Measurements from ENCODE around the gene CMTM6. TPM values are rescaled to one million over a fixed set of nuclear protein-coding genes. Genes with fewer than 3 reads are reported as not detected.
A peak's percentile ranks its signal among the peaks of the same experiment; 100 is the strongest.
"Not testable (repeated sequence)": the region's sequence is repeated elsewhere in the genome, so short reads cannot be mapped to it uniquely, and the experiment has no call there.

Gene CMTM6
- total RNA-seq, 2 donors from 2014 or later, result 56.6 to 69.6 TPM

GRCh38 chr3:32516751-32517150 lies 14.1 kb upstream of the CMTM6 start:
- H3K9me3 Mint-ChIP-seq; H3K27me3 Mint-ChIP-seq (ENCODE audit: low read depth); ATAC-seq (replicated peaks in 1 of 2); DNase-seq; H3K36me3 Mint-ChIP-seq (ENCODE audit: insufficient read depth in 2 of 2); H3K4me1 Mint-ChIP-seq (ENCODE audit: low read depth); H3K4me3 Mint-ChIP-seq: not testable (repeated sequence)
- H3K27ac Mint-ChIP-seq, result peak overlapping the region; percentile 60

- H3K36me3 Mint-ChIP-seq (ENCODE audit: insufficient read depth in 2 of 2), result no peaks in the 10 kb centered on the region
- H3K9me3 Mint-ChIP-seq, result no peaks in the 10 kb centered on the region
- ATAC-seq (replicated peaks in 1 of 2) (no peak), DNase-seq (no peak)
- no peaks in the 10 kb centered on the region for H3K27me3 Mint-ChIP-seq (ENCODE audit: low read depth)
- no peaks in the 10 kb centered on the region for H3K4me1 Mint-ChIP-seq (ENCODE audit: low read depth)
- no peak overlapping the region for H3K4me3 Mint-ChIP-seq
- H3K27ac Mint-ChIP-seq, result no peak overlapping the region
Observed at GRCh38 chr3:32511005-32511404, 8.4 kb upstream of the CMTM6 start.

- ATAC-seq (replicated peaks in 1 of 2), result peak; percentile 91 to 97
- Mint-ChIP-seq H3K4me3 (no peak overlapping the region), H3K27me3 (ENCODE audit: low read depth) (no peaks in the 10 kb centered on the region)
Observed at GRCh38 chr3:32510075-32510724, 7.5 kb upstream of the CMTM6 start.

GRCh38 chr3:32508711-32509110 lies 6.1 kb upstream of the CMTM6 start:
- Mint-ChIP-seq H3K4me3 (no peak overlapping the region), H3K4me1 (ENCODE audit: low read depth) (no peaks in the 10 kb centered on the region), H3K36me3 (ENCODE audit: insufficient read depth in 2 of 2) (no peaks in the 10 kb centered on the region), H3K27me3 (ENCODE audit: low read depth) (no peaks in the 10 kb centered on the region), H3K27ac (no peak overlapping the region), H3K9me3 (no peaks in the 10 kb centered on the region)
- ATAC-seq (replicated peaks in 1 of 2), result no peak
- no peak for DNase-seq

More at GRCh38 chr3:32510075-32510724, 7.5 kb upstream of the CMTM6 start:
- DNase-seq, result peak; percentile 64 to 67
- Mint-ChIP-seq H3K4me1 (ENCODE audit: low read depth) (no peaks in the 10 kb centered on the region), H3K9me3 (no peaks in the 10 kb centered on the region), H3K36me3 (ENCODE audit: insufficient read depth in 2 of 2) (no peaks in the 10 kb centered on the region), H3K27ac (no peak overlapping the region)

GRCh38 chr3:32506466-32506865 lies 3.8 kb upstream of the CMTM6 start:
- Mint-ChIP-seq H3K27ac (no peak overlapping the region), H3K27me3 (ENCODE audit: low read depth) (no peaks in the 10 kb centered on the region), H3K9me3 (no peaks in the 10 kb centered on the region), H3K4me3 (no peak overlapping the region), H3K36me3 (ENCODE audit: insufficient read depth in 2 of 2) (no peaks in the 10 kb centered on the region), H3K4me1 (ENCODE audit: low read depth) (peaks cover 12% of the 10 kb centered on the region)
- DNase-seq, result no peak
- no peak for ATAC-seq (replicated peaks in 1 of 2)

GRCh38 chr3:32502946-32503286 lies 264 bp upstream of the CMTM6 start:
- ATAC-seq (replicated peaks in 1 of 2), result peak; percentile 1 to 11
- Mint-ChIP-seq H3K27me3 (ENCODE audit: low read depth) (no peaks in the 10 kb centered on the region), H3K4me3 (peak overlapping the region; percentile 96 to 98), H3K27ac (peak overlapping the region; percentile 89), H3K9me3 (no peaks in the 10 kb centered on the region), H3K4me1 (ENCODE audit: low read depth) (peaks cover 40% of the 10 kb centered on the region), H3K36me3 (ENCODE audit: insufficient read depth in 2 of 2) (peaks cover 2 to 4% of the 10 kb centered on the region in 2 donors)
- DNase-seq, result no peak

- no peaks in the 10 kb centered on the region for H3K9me3 Mint-ChIP-seq
- DNase-seq (no peak), ATAC-seq (replicated peaks in 1 of 2) (no peak)
- H3K27ac Mint-ChIP-seq, result peak overlapping the region; percentile 94
- H3K4me3 Mint-ChIP-seq, result peak overlapping the region; percentile 96 to 98
- H3K36me3 Mint-ChIP-seq (ENCODE audit: insufficient read depth in 2 of 2), result peaks cover 5 to 6% of the 10 kb centered on the region in 2 donors
- peaks cover 48% of the 10 kb centered on the region for H3K4me1 Mint-ChIP-seq (ENCODE audit: low read depth)
- no peaks in the 10 kb centered on the region for H3K27me3 Mint-ChIP-seq (ENCODE audit: low read depth)
Observed at GRCh38 chr3:32501783-32502117, 902 bp downstream of the CMTM6 start.

GRCh38 chr3:32500880-32501782 lies 1.5 kb downstream of the CMTM6 start:
- Mint-ChIP-seq H3K27ac (peak overlapping the region; percentile 94), H3K9me3 (no peaks in the 10 kb centered on the region), H3K36me3 (ENCODE audit: insufficient read depth in 2 of 2) (peaks cover 7 to 8% of the 10 kb centered on the region in 2 donors), H3K27me3 (ENCODE audit: low read depth) (no peaks in the 10 kb centered on the region), H3K4me1 (ENCODE audit: low read depth) (peaks cover 53% of the 10 kb centered on the region), H3K4me3 (peak overlapping the region; percentile 96 to 98)
- ATAC-seq (replicated peaks in 1 of 2) (no peak), DNase-seq (no peak)

- peak overlapping the region; percentile 96 to 98 for H3K4me3 Mint-ChIP-seq
- peaks cover 59% of the 10 kb centered on the region for H3K4me1 Mint-ChIP-seq (ENCODE audit: low read depth)
- H3K27ac Mint-ChIP-seq, result peak overlapping the region; percentile 91
- DNase-seq (no peak), ATAC-seq (replicated peaks in 1 of 2) (no peak)
- peaks cover 7 to 8% of the 10 kb centered on the region in 2 donors for H3K36me3 Mint-ChIP-seq (ENCODE audit: insufficient read depth in 2 of 2)
- H3K9me3 Mint-ChIP-seq, result no peaks in the 10 kb centered on the region
- H3K27me3 Mint-ChIP-seq (ENCODE audit: low read depth), result no peaks in the 10 kb centered on the region
Observed at GRCh38 chr3:32500231-32500630, 2.4 kb downstream of the CMTM6 start.

GRCh38 chr3:32499585-32499984 lies 3.1 kb downstream of the CMTM6 start:
- Mint-ChIP-seq H3K9me3 (no peaks in the 10 kb centered on the region), H3K27me3 (ENCODE audit: low read depth) (no peaks in the 10 kb centered on the region), H3K36me3 (ENCODE audit: insufficient read depth in 2 of 2) (peaks cover 7 to 8% of the 10 kb centered on the region in 2 donors), H3K4me1 (ENCODE audit: low read depth) (peaks cover 62% of the 10 kb centered on the region), H3K4me3 (peak overlapping the region in 1 of 2 donors; percentile 48), H3K27ac (peak overlapping the region; percentile 63)
- no peak for DNase-seq
- ATAC-seq (replicated peaks in 1 of 2), result no peak

GRCh38 chr3:32498992-32499391 lies 3.7 kb downstream of the CMTM6 start:
- H3K27me3 Mint-ChIP-seq (ENCODE audit: low read depth), result no peaks in the 10 kb centered on the region
- H3K27ac Mint-ChIP-seq, result no peak overlapping the region
- peaks cover 62% of the 10 kb centered on the region for H3K4me1 Mint-ChIP-seq (ENCODE audit: low read depth)
- peaks cover 7 to 8% of the 10 kb centered on the region in 2 donors for H3K36me3 Mint-ChIP-seq (ENCODE audit: insufficient read depth in 2 of 2)
- ATAC-seq (replicated peaks in 1 of 2) (no peak), DNase-seq (no peak)
- no peak overlapping the region for H3K4me3 Mint-ChIP-seq
- H3K9me3 Mint-ChIP-seq, result no peaks in the 10 kb centered on the region

GRCh38 chr3:32498252-32498651 lies 4.4 kb downstream of the CMTM6 start:
- H3K4me3 Mint-ChIP-seq, result peak overlapping the region in 1 of 2 donors; percentile 59
- ATAC-seq (replicated peaks in 1 of 2) (no peak), DNase-seq (no peak)
- peaks cover 61% of the 10 kb centered on the region for H3K4me1 Mint-ChIP-seq (ENCODE audit: low read depth)
- H3K9me3 Mint-ChIP-seq, result no peaks in the 10 kb centered on the region
- H3K27ac Mint-ChIP-seq, result no peak overlapping the region
- H3K27me3 Mint-ChIP-seq (ENCODE audit: low read depth), result no peaks in the 10 kb centered on the region
- peaks cover 7 to 8% of the 10 kb centered on the region in 2 donors for H3K36me3 Mint-ChIP-seq (ENCODE audit: insufficient read depth in 2 of 2)

GRCh38 chr3:32495609-32496008 lies 7.0 kb downstream of the CMTM6 start:
- no peak overlapping the region for H3K27ac Mint-ChIP-seq
- DNase-seq (no peak), ATAC-seq (replicated peaks in 1 of 2) (no peak)
- no peaks in the 10 kb centered on the region for H3K27me3 Mint-ChIP-seq (ENCODE audit: low read depth)
- peaks cover 7 to 8% of the 10 kb centered on the region in 2 donors for H3K36me3 Mint-ChIP-seq (ENCODE audit: insufficient read depth in 2 of 2)
- H3K4me3 Mint-ChIP-seq, result peak overlapping the region in 1 of 2 donors; percentile 26
- peaks cover 41% of the 10 kb centered on the region for H3K4me1 Mint-ChIP-seq (ENCODE audit: low read depth)
- no peaks in the 10 kb centered on the region for H3K9me3 Mint-ChIP-seq
